Caco-2 (cell line): Measurements from ENCODE around the gene ADRA2B. TPM values are rescaled to one million over a fixed set of nuclear protein-coding genes. Genes with fewer than 3 reads are reported as not detected.

Experiments used
- BruUV-seq: library from RNA; stranded (reverse); fragments of 400-500 nt; replicated peaks from 2 replicates; lab custom pipeline; 2021; lab: Mats Ljungman, UMichigan
- CTCF ChIA-PET: fragments of 300-600 bp; sonication (Branson Sonifier 250); formaldehyde crosslinking; loops from one replicate; lab custom pipeline; 2022; ENCODE audit warnings: antibody characterized with exemption; lab: Charles Lee
- POLR2A ChIA-PET: fragments of 300-600 bp; sonication (Branson Sonifier 250); formaldehyde crosslinking; loops from one replicate; lab custom pipeline; 2022; ENCODE audit warnings: antibody characterized with exemption; lab: Charles Lee
- DNase-seq, 2 experiments: peaks; one replicate each; pipeline versions ENCODE4 v3.0.0 to v3.0.0-alpha.2; 2020 to 2022
- H3K27me3 ChIP-seq: replicated peaks from 2 replicates; pipeline ENCODE4 v1.6.0; 2011; ENCODE audit warnings: low read length; ENCODE audit not compliant: control insufficient read depth, insufficient read depth
- H3K36me3 ChIP-seq: 2 replicates; pipeline ENCODE4 v1.5.1; 2011; ENCODE audit warnings: low read length; ENCODE audit not compliant: control insufficient read depth, insufficient read depth
- H3K4me1 ChIP-seq: fragments of 250-450 bp; sonication (Bioruptor Pico); 2 replicates; pipeline ENCODE4 v1.5.1; 2020; ENCODE audit warnings: mild to moderate bottlenecking
- H3K4me3 ChIP-seq: 2 replicates; pipeline ENCODE4 v1.5.1; 2011; ENCODE audit warnings: low read depth, mild to moderate bottlenecking, control low read depth, low read length
- H3K9me3 ChIP-seq: fragments of 250-450 bp; sonication (Bioruptor Pico); 2 replicates; pipeline ENCODE4 v1.5.1; 2020; ENCODE audit warnings: mild to moderate bottlenecking, moderate library complexity
- H3K27ac Mint-ChIP-seq: one replicate; pipeline ENCODE4 v1.8.0; 2022; ENCODE audit warnings: mixed read lengths; ENCODE audit not compliant: unreplicated experiment
- H3K27me3 Mint-ChIP-seq: one replicate; pipeline ENCODE4 v1.8.0; 2022; ENCODE audit warnings: mixed read lengths; ENCODE audit not compliant: insufficient read depth, unreplicated experiment
- H3K36me3 Mint-ChIP-seq: one replicate; pipeline ENCODE4 v1.8.0; 2022; ENCODE audit warnings: mild to moderate bottlenecking, mixed read lengths; ENCODE audit not compliant: insufficient read depth, unreplicated experiment
- H3K4me1 Mint-ChIP-seq: one replicate; pipeline ENCODE4 v1.8.0; 2022; ENCODE audit warnings: low read depth, mixed read lengths; ENCODE audit not compliant: unreplicated experiment
- H3K4me3 Mint-ChIP-seq: one replicate; pipeline ENCODE4 v1.8.0; 2022; ENCODE audit warnings: mild to moderate bottlenecking, moderate library complexity, mixed read lengths; ENCODE audit not compliant: unreplicated experiment
- H3K9me3 Mint-ChIP-seq: one replicate; pipeline ENCODE4 v1.8.0; 2022; ENCODE audit warnings: mixed read lengths; ENCODE audit not compliant: unreplicated experiment
- intact Hi-C: fragments of 100-400 bp; cut with micrococcal nuclease; formaldehyde crosslinking; loops from one replicate; pipeline ENCODE4 v1.10.0; 2022; ENCODE audit not compliant: unreplicated experiment
- total RNA-seq: library from RNA; stranded (reverse); gene quantifications from 2 replicates; pipeline ENCODE4 v1.2.3, GENCODE V29; 2022
- TF ChIP-seq, protein P1 (sequence below), 2 experiments: fragments of 200-600 bp in 1 of 2; IDR thresholded peaks; 1 replicate in 1 of 2; 2 replicates in 1 of 2; pipeline versions ENCODE4 v1.5.1 to v1.8.0; 2011 to 2022; ENCODE audit warnings: antibody characterized with exemption in 1 of 2, control low read depth in 1 of 2, inconsistent platforms in 1 of 2, low read depth in 1 of 2, low read length in 1 of 2, mild to moderate bottlenecking in 1 of 2, moderate library complexity in 1 of 2; ENCODE audit not compliant: insufficient read depth in 1 of 2, severe bottlenecking in 1 of 2, unreplicated experiment in 1 of 2

ADRA2B gene
- total RNA-seq, 1 experiment from 2014 or later = 0.20 TPM

- DNase-seq = peak in 1 of 2 experiments; percentile 84
- TF ChIP-seq, protein P1, sequence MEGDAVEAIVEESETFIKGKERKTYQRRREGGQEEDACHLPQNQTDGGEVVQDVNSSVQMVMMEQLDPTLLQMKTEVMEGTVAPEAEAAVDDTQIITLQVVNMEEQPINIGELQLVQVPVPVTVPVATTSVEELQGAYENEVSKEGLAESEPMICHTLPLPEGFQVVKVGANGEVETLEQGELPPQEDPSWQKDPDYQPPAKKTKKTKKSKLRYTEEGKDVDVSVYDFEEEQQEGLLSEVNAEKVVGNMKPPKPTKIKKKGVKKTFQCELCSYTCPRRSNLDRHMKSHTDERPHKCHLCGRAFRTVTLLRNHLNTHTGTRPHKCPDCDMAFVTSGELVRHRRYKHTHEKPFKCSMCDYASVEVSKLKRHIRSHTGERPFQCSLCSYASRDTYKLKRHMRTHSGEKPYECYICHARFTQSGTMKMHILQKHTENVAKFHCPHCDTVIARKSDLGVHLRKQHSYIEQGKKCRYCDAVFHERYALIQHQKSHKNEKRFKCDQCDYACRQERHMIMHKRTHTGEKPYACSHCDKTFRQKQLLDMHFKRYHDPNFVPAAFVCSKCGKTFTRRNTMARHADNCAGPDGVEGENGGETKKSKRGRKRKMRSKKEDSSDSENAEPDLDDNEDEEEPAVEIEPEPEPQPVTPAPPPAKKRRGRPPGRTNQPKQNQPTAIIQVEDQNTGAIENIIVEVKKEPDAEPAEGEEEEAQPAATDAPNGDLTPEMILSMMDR (IDR thresholded peaks at IDR 0.05; ENCODE audit: insufficient read depth in 1 of 2, low read depth in 1 of 2, low read length in 1 of 2, severe bottlenecking in 1 of 2, unreplicated experiment in 1 of 2) = peak; percentile 54 to 85
- H3K27ac Mint-ChIP-seq = no peak overlapping the region
- ChIA-PET CTCF (interaction anchor here (0.6 to 2.2 kb wide), 17 partner anchors 9 to 150 kb away, joined by 3 to 12 read pairs (median 4); partner anchors contain the start of genes ASTL, DUSP2 and STARD7), POLR2A (interaction anchor here (1.2 kb wide), 1 partner anchor 21 kb away, joined by 6 read pairs; the partner anchor contains the start of gene ASTL)
- intact Hi-C loops = loop anchor here (10.0 kb wide), 2 partner anchors 92 to 122 kb away; partner anchors contain the start of gene ANKRD36C
- Histone ChIP-seq H3K9me3 (no peaks in the 10 kb centered on the region), H3K27me3 (no peaks in the 10 kb centered on the region), H3K4me3 (peak overlapping the region; percentile 64), H3K4me1 (peaks cover 14% of the 10 kb centered on the region), H3K36me3 (no peaks in the 10 kb centered on the region)
- no TSS peak for BruUV-seq
- peak overlapping the region; percentile 78 for H3K4me3 Mint-ChIP-seq
- H3K9me3 Mint-ChIP-seq = no peaks in the 10 kb centered on the region
- no peaks in the 10 kb centered on the region for H3K36me3 Mint-ChIP-seq
- H3K4me1 Mint-ChIP-seq = peaks cover 5% of the 10 kb centered on the region
- H3K27me3 Mint-ChIP-seq = peaks cover 23% of the 10 kb centered on the region
Measured at GRCh38 chr2:96116879-96117533, 635 bp upstream of the ADRA2B start.

DNA sequence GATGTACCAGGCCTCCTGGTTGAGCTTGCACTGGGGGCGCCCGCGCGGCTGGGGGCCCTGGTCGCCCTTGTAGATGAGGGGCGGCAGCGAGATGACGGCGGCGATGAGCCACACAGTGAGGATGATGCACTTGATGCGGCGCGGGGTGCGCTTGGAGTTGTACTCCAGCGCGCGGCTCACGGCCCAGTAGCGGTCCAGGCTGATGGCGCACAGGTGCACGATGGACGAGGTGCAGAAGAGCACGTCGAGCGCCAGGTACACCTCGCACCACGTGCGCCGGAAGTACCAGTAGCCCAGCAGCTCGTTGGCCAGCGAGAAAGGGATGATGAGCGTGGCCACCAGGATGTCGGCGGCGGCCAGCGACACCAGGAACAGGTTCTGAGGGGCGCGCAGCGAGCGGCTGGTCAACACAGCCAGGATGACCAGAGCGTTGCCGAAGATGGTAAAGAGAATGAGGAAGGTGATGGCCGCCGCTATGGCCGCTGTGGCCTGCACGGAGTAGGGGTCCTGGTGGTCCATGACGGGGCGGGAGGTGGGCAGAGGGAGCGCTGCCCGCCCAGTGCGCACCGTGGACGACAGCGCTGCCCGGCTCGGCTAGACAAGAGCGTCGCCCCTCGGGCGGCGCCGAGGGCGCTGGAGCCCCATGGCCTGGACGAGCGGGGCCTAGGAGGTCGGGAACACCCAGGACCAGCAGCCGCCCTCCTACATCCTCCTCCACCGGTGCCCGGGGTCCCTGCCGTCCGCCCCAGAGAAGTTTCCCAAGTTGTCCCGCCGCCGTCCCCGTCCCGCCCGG is 544 bp downstream of the ADRA2B start:
- intact Hi-C loops = loop anchor here (10.0 kb wide), 2 partner anchors 91 to 121 kb away; partner anchors contain the start of gene ANKRD36C
- POLR2A ChIA-PET = interaction anchor here (1.2 kb wide), 1 partner anchor 22 kb away, joined by 6 read pairs; the partner anchor contains the start of gene ASTL
- no TSS peak for BruUV-seq
- peaks cover 5% of the 10 kb centered on the region for H3K4me1 Mint-ChIP-seq
- no peak overlapping the region for H3K27ac Mint-ChIP-seq
- no peak for DNase-seq
- no peaks in the 10 kb centered on the region for H3K36me3 Mint-ChIP-seq
- no peaks in the 10 kb centered on the region for H3K9me3 Mint-ChIP-seq
- TF ChIP-seq, protein P1 (IDR thresholded peaks at IDR 0.05; ENCODE audit: insufficient read depth in 1 of 2, low read depth in 1 of 2, low read length in 1 of 2, severe bottlenecking in 1 of 2, unreplicated experiment in 1 of 2) = no peak
- Histone ChIP-seq H3K4me3 (peak overlapping the region; percentile 64), H3K9me3 (no peaks in the 10 kb centered on the region), H3K27me3 (no peaks in the 10 kb centered on the region), H3K36me3 (no peaks in the 10 kb centered on the region), H3K4me1 (peaks cover 14% of the 10 kb centered on the region)
- H3K4me3 Mint-ChIP-seq = peak overlapping the region; percentile 73
- peaks cover 17% of the 10 kb centered on the region for H3K27me3 Mint-ChIP-seq
- CTCF ChIA-PET = interaction anchor here (1.1 to 2.2 kb wide), 5 partner anchors 8 to 104 kb away, joined by 3 to 10 read pairs (median 6); partner anchors contain the start of genes ASTL and DUSP2
